ENCODE data around the gene MARF1. TPM values are rescaled to one million over a fixed set of nuclear protein-coding genes. Genes with fewer than 3 reads are reported as not detected.

Gene MARF1
- total and polyA plus RNA-seq, 2 of the 8 experiments (the other 6 are each of a cell fraction or from before 2014, with no cell fraction given): 5.6 to 31.4 TPM

GRCh38 chr16:15572329-15573001 is 70.5 kb downstream of the MARF1 start (continued):
- TF ChIP-seq EP300 (IDR thresholded peaks at IDR 0.05; ENCODE audit: borderline replicate concordance in 1 of 2, low read depth in 2 of 2, low read length in 2 of 2): no peak
- no peak for TF ChIP-seq SAP30 (IDR thresholded peaks at IDR 0.05; ENCODE audit: insufficient read depth, insufficient replicate concordance, low read length)
- TF ChIP-seq KDM4A (IDR thresholded peaks at IDR 0.05; ENCODE audit: low read depth, low read length, severe bottlenecking): no peak
- TF ChIP-seq MAFK (IDR thresholded peaks at IDR 0.05; ENCODE audit: low read depth, low read length): no peak
- TF ChIP-seq CBX8 (IDR thresholded peaks at IDR 0.05; ENCODE audit: borderline replicate concordance, low read depth, low read length): no peak

Measured in H1 (cell line).